ENCODE data around the gene GABRB1.

- TF ChIP-seq CTCF (IDR thresholded peaks at IDR 0.05) (no peak), POLR2A (IDR thresholded peaks at IDR 0.05) (no peak)
Measured at GRCh38 chr4:47442980-47443379, 411.6 kb downstream of the GABRB1 start.

All from vagina (tissue), 2 donors.